NCI-H1092 treated with DMSO at 0.1 percent for 48 hours (cell line): ENCODE results near the gene LANCL2.
"Not testable (repeated sequence)": the region's sequence is repeated elsewhere in the genome, so short reads cannot be mapped to it uniquely, and the experiment has no call there.

Experiments
- DNase-seq: peaks from one replicate; lab custom pipeline; 2025; lab: John Stamatoyannopoulos, UW

Gene LANCL2

GRCh38 chr7:55365205-55365674 lies at the start of gene LANCL2:
TSS of gene LANCL2 (plus strand) at chr7:55365337. CDS start at chr7:55366026, 689 bp downstream.
- peak; percentile 90 for DNase-seq

DNA sequence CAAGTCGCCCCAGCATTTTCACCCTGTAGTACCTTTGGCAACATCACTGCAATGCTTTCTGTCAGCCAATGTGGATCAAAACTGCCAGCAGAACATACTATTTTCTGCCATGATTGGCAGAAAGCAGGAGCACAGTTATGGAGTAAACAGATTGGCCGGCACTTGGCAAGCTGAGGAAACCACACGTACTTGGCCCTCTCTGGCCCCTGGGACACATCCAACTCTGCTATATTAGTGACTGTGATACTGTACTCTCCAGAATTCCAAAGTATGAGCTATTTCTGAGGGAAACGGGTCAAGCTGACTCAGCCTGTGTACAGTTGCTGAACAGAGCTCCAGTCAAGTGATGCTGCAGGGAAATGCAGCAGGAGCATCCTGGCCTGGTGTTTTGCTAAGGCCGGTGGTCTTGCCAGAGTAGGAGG lies 39.8 kb upstream of the LANCL2 start:
- no peak for DNase-seq

DNA sequence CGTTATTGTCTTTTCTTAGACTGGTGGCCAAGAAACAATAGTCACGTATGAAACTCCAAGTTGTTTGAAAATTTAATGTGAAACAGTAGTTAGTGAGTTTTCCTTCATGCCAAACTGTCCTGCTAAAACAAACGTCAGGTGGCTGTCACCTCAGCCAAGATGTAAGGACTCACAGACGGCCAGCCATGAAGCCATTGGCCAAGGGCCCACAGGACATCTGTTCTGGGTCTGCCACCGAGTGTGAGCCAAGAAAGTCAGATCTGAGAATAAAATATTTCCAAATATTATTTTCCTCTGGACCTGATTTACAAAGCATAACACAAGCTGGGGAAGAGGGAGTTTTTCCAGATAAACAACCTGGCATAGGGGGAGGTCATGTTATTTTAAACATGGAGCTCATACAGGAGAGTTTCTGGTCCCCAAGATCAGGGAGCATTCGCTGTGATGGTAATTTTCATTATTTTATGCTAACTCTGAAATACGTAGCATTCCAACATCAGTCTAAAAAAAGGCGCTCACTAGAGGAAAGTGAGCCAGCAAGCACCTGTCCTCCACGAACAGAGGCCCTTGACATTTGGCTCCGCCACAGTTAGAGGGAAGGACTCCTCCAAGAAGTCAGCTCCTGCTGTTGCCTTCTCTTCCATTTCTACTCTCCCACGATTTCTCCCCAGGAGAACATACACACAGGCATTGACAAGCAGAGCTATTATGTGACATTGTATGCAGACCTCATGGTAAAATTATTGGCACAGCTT lies 38.9 kb upstream of the LANCL2 start:
- peak; percentile 3 for DNase-seq

DNA sequence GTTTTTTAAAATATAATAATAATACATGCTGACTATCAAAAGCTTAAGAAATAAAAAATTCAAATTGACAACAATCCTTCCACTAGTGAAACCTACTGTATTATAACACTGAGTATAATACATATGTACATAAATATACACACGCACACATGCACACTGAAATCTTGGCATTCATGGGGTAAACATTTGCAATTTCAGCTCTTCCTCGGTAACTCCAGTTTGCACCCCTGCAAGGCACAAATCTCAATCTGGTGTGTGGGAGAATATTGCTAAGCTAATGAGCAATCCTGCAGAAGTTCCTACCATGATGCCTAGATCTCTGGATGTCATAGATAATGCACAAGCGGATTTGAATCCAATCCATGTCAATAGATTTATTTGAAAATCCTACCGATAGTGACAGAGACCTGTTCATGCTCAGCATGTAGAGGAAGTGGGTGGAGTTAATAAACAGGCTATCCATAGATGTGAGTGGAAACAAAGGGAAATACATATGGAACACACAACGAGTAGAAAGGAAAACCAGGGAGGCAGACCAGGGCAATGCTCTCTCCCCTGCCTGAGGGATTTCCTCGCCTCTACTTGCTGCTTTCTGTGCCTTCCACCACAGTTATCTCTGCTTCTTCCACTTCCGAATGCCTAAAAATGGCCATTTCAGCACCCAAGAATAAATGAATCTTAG lies 38.1 kb upstream of the LANCL2 start:
- no peak for DNase-seq

- no peak for DNase-seq
These were observed 30.0 kb upstream of the LANCL2 start for GRCh38 chr7:55335151-55335550.

DNA sequence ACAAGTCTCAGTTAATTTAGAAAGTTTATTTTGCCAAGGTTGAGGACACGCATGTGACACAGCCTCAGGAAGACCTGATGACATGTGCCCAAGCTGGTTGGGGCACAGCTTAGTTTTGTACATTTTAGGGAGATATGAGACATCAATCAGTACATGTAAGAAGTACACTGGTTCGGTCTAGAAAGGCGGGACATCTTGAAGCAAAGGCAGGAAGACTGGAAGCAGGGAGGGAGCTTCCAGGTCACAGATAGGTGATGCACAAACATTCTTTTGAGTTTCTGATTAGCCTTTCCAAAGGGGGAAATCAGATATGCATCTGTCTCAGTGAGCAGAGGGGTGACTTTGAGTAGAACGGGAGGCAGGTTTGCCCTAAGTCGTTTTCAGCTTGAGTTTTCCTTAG lies 29.4 kb upstream of the LANCL2 start:
- no peak for DNase-seq

- DNase-seq, result no peak
These were observed 28.6 kb upstream of the LANCL2 start for GRCh38 chr7:55336540-55336939.

- DNase-seq, result no peak
These were observed 25.8 kb upstream of the LANCL2 start for GRCh38 chr7:55339033-55340000.

DNA sequence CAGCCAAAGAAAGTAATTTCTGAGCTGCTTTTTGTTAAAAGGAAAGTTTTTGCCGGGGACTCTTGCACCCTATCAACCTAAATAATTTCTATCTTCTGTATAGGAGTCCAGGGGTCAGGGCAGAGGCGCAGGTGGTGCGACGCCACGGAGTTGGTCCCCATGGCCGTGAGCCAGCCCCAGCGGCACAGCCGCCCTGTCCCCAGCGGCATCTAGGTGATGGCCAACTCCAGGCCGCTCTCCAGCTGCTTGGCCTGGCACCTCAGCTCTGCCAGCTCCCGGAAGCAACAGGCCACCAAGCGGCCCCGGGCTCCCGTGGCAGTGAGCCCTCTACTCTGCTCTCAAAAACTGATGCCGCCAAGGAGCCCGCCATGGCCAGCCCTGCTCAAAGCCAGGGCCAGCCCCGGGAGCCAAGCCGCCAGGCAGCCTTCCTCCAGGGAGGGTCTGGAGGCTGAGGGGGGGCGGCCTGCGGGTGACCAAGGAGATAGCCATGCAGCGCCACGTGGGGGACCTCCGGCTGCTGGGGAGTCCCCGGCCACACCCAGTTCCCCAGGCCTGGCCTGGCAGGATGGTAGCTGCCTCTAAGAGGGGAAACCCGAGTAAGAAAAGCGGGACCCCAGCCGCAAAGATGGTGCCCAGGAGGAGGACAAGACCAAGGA lies 22.8 kb upstream of the LANCL2 start:
- DNase-seq, result no peak

DNA sequence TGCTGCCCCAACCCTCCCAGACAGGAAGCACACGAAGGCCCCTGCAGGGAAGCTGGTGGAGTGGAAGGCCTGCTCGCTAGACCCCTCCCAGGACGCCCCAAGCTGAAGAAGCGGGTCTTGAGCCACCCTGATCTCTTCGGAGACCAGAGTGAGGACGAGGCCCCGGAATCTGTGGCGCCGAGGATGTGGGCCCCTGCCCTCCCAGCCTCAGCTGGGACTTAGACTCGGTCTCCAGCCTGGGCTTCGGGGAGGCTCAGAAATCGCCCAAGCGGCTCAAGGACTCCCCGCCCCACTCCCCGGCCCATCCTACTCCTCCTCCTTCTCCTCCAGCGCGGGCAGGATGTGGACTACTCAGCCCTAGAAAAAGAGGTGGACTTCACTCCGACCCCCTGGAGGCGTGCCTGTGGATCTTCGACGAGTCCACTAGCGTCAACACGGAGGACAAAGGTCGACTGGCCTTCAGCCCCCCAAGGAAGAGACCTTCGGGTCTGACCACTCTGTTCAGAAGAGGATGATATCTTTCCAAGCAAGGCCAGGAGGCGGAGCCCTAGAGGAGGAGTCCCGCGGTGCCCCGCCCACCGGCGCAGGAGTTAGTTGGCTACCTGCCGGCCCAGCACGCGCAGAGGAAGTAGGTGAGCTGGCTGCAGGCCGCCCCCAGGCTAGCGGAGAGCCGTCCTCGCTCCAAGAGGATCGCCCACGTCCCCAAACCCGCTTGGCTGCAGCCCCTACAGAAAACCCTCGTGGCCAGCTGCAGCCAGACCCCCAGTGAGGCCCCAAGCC lies 21.9 kb upstream of the LANCL2 start:
- DNase-seq, result no peak

DNA sequence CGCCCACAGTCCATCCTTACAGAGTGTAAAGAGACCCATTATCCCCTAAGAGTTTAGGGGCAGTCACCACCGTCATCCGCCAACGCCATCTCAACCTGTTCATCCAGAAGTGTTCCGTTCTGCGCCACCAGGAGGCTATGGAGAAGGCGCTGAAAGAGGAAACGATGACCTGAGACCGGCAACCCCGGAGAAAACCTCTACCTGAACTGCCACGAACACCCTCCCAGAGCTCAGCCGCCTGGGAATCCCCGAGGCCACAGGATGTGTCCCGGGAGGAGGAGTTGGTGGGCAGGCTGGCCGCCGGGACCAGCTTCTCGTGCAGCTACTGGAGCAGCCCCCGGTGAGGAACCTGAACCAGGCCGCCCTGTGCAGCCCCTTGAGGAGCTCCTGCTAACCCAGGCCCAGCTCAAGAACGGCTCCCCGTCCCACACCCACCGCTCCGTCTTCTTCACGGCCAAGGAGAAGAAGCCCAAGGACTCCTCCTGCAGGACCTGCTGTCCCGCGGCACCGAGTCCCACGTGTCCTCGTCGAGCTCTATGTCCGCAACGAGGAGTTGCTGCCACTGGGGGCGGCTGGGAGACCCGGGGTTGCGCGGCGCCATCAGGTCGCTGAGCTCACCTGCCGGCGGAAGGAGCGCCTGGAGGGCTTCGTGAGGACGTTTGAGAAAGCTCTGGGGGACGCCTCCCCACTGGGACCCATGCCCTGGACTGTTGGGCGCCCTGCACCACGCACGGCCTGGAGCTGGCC lies 21.1 kb upstream of the LANCL2 start:
- DNase-seq, result no peak

DNA sequence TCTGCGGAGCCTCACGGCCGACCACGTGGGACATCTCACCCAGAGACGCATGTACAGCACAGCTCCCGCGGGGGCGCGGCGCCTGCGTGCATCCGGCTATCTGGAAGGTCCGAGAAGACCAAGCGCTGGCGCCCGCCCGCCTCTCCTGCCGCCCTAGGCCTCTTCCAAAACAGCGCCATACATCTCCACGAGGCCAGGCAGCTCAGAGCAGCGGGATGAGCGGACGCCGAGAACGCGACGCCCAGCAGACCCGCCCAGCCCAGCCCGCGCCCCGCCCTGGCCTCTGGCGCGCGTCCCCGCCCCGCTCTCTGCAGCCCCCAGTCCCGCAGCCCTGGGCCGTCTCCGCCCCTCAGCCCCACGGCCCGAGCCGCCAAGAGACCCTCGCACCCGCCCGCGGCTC lies 20.3 kb upstream of the LANCL2 start:
- DNase-seq, result no peak

DNA sequence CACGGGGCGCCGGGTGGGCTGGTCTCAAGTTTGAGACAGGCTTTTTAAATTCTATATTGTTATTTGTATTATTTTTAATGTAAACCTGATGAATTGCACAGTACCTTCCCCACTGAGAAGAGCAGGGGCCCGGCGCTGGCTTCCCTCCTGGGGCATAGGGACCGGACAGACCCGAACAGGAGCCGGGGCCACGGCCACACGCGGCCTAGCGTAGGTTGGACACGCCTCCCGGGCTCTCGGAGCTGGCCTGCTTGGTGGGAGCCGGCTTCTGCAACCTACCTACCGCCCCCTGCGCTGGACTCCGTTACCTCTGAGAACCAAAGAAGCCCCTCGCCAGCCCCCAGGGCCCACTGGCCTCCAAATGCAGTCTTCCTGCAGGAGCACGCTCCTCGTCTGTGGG lies 19.8 kb upstream of the LANCL2 start:
- DNase-seq, result no peak

DNA sequence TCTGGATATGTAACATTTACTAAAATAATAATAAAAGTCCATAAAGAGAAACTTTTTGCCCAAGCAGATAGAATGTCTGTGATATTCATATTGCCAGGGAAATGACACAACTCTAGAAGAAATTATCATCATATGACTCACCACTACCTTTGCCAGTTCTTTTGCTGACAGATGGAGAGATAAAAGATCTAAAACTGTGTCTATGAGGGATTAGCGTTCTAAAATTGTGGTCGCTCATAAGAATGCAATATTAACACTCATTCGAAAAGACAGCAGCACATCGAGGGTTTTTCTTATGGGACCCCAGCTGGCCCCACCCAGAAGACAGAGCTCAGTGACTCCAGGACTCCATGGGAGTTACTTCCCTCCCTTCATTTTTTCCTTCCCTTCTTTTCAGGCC lies 16.6 kb upstream of the LANCL2 start:
- no peak for DNase-seq

DNA sequence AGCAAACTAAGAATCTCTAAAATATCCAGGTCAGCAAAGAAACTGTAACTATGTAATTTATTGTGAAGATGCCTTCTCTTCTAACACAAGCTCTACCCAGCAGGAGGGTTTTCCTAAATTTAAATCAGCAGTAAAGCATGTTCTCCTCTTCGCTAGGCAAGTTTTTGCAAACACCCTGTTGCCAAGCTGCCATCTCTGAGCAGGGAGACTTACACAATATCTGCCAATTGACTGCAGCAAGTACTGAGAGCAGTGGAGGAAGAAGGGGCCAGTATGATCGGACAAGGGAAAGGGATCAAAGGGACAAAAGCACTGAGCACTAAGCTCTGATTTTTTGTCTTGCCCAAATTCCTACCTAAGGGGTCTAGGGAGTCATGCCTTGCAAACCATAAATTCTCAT lies 16.0 kb upstream of the LANCL2 start:
- DNase-seq, result no peak

GRCh38 chr7:55350281-55350680 lies 14.9 kb upstream of the LANCL2 start:
- no peak for DNase-seq

GRCh38 chr7:55351263-55351662 lies 13.9 kb upstream of the LANCL2 start:
- no peak for DNase-seq

- not testable (repeated sequence) for DNase-seq
These were observed 12.2 kb upstream of the LANCL2 start for GRCh38 chr7:55352947-55353273.

GRCh38 chr7:55360486-55360885 lies 4.7 kb upstream of the LANCL2 start:
- DNase-seq, result no peak

DNA sequence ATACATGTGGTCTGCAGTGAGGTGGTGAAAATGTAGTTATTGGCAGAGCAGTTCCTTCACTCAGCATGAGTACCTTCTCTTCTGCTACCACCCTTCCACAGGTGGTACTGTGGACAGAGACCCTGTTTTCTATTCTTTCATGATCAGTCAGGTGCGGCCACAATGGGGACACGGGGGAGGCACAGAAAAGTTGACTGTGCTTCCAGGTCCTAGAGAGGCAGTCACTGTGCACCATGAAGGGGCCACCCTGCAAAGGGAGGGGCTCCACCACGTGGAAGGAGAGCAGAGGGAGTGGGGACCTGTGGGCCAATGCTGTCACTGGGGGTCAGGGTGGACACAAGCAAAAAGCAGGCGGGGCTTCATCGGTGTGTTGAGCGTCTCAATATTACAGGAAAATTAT lies 3.6 kb upstream of the LANCL2 start:
- DNase-seq, result no peak
